Measurements from ENCODE around the gene ABHD17A. TPM values are rescaled to one million over a fixed set of nuclear protein-coding genes. Genes with fewer than 3 reads are reported as not detected.

Gene ABHD17A
- total and polyA plus RNA-seq, 2 of the 8 experiments (the other 6 are each of a cell fraction or from before 2014, with no cell fraction given), result 41.2 to 87.4 TPM

GRCh38 chr19:1847348-1847683 is 38.0 kb downstream of the ABHD17A start:
- no peak overlapping the region; the same call in 1 of the 2 replicates for H4K8ac ChIP-seq (ENCODE audit: extremely low read depth, insufficient read depth, low read length)
- DNase-seq (ENCODE audit: low read depth in 1 of 2, low spot score in 2 of 2) (no peak), FAIRE-seq (no peak)
- H3K9me3 ChIP-seq (ENCODE audit: insufficient read depth in 2 of 2, low read depth in 1 of 2, low read length in 1 of 2), result no peaks in the 10 kb centered on the region
- H3K23ac ChIP-seq (ENCODE audit: insufficient read length), result no peak overlapping the region
- H3K14ac ChIP-seq (ENCODE audit: insufficient read length), result no peak overlapping the region
- H3K23me2 ChIP-seq (ENCODE audit: low read depth, low read length), result peaks cover 3% of the 10 kb centered on the region; the same call in 1 of the 2 replicates
- H2BK120ac ChIP-seq (replicated peaks; ENCODE audit: low read depth, low read length), result no peak overlapping the region
- H2BK5ac ChIP-seq (ENCODE audit: low read depth, low read length), result no peak overlapping the region; the same call in 1 of the 2 replicates
- TF ChIP-seq EGR1 (IDR thresholded peaks at IDR 0.05; ENCODE audit: borderline replicate concordance, low read depth, low read length) (no peak), RXRA (IDR thresholded peaks at IDR 0.05; ENCODE audit: insufficient read depth, low read depth, low read length) (no peak), POLR2AphosphoS5 (IDR thresholded peaks at IDR 0.05; ENCODE audit: low read depth, low read length) (no peak), CREB1 (IDR thresholded peaks at IDR 0.05) (no peak), TAF7 (optimal IDR thresholded peaks at IDR 0.05; ENCODE audit: borderline replicate concordance, low read depth, low read length) (no peak), FOSL1 (IDR thresholded peaks at IDR 0.05; ENCODE audit: insufficient read depth, low read depth, low read length) (no peak), POU5F1 (IDR thresholded peaks at IDR 0.05; ENCODE audit: low read depth, low read length) (no peak)
- H2BK12ac ChIP-seq (ENCODE audit: low read depth, low read length), result no peak overlapping the region
- peak overlapping the region; percentile 82 to 99 (median 98) for H3K9ac ChIP-seq (replicated peaks in 1 of 4; ENCODE audit: extremely low read depth in 1 of 4, low read depth in 3 of 4, low read length in 3 of 4)
- no peak overlapping the region for H2AK5ac ChIP-seq (ENCODE audit: low read depth, low read length)
- no peaks in the 10 kb centered on the region for H3K36me3 ChIP-seq (ENCODE audit: control insufficient read depth in 2 of 4, insufficient read depth in 4 of 4, low read length in 3 of 4)
- no peak overlapping the region for H2AFZ ChIP-seq (ENCODE audit: low read length)
- H3K4ac ChIP-seq (replicated peaks; ENCODE audit: insufficient read length, low read depth, low read length), result no peak overlapping the region
- H4K5ac ChIP-seq (ENCODE audit: insufficient read length, low read depth, low read length), result no peak overlapping the region
- H3K79me1 ChIP-seq (ENCODE audit: low read depth, low read length), result peaks cover 23% of the 10 kb centered on the region
- peaks cover 19 to 25% of the 10 kb centered on the region in 2 experiments for H4K20me1 ChIP-seq (replicated peaks in 1 of 2; ENCODE audit: control insufficient read depth in 1 of 2, insufficient read depth in 2 of 2, low read length in 2 of 2)
- H2BK15ac ChIP-seq (ENCODE audit: low read length), result no peak overlapping the region
- no peak overlapping the region for H4K91ac ChIP-seq (replicated peaks; ENCODE audit: insufficient read length, low read length)
- H2BK20ac ChIP-seq (ENCODE audit: low read length), result no peak overlapping the region
- peak overlapping the region; percentile 75 to 95 (median 88) for H3K4me3 ChIP-seq (ENCODE audit: extremely low read depth in 1 of 4, insufficient read depth in 2 of 4, low read depth in 3 of 4, low read length in 4 of 4)
- H3K79me2 ChIP-seq (ENCODE audit: control insufficient read depth in 1 of 2, insufficient read depth in 2 of 2, low read length in 2 of 2), result peaks cover 23 to 57% of the 10 kb centered on the region in 2 experiments
- ChIA-PET CTCF (ENCODE audit: partially characterized antibody) (interaction anchor here (0.7 to 14.9 kb wide), 6 partner anchors 9 to 580 kb away, joined by 3 to 228 read pairs (median 4); no protein-coding TSS in a partner anchor), POLR2A (ENCODE audit: partially characterized antibody) (interaction anchor here (0.8 to 1.3 kb wide), 2 partner anchors 10 to 40 kb away, joined by 3 to 5 read pairs; no protein-coding TSS in a partner anchor)
- no peak overlapping the region for H3K18ac ChIP-seq (ENCODE audit: extremely low read depth, low read length)
- H3K27me3 ChIP-seq (replicated peaks in 1 of 4; ENCODE audit: control insufficient read depth in 3 of 4, extremely low read depth in 1 of 4, insufficient read depth in 3 of 4, low read length in 3 of 4), result no peaks in the 10 kb centered on the region
- H3K56ac ChIP-seq (replicated peaks; ENCODE audit: insufficient read length, low read depth, low read length), result no peak overlapping the region
- H3K4me2 ChIP-seq (ENCODE audit: insufficient read depth in 1 of 2, low read depth in 2 of 2, low read length in 2 of 2), result peak overlapping the region; percentile 75 to 97
- WGBS, 2 experiments (ENCODE audit: extremely low coverage in 1 of 2, insufficient coverage in 1 of 2, insufficient read length in 1 of 2, insufficient replicate concordance in 2 of 2, low coverage in 1 of 2, low lambda C conversion rate in 2 of 2, missing lambda C conversion rate in 1 of 2), result 21% methylated on average over 12 of the region's 12 CpGs; no CpG with 5 or more reads in 1 of the 2 experiments
- peaks cover 0 to 13% (median 10%) of the 10 kb centered on the region in 4 experiments; a peak in 6 of 7 replicates for H3K4me1 ChIP-seq (replicated peaks in 1 of 4; ENCODE audit: control insufficient read depth in 3 of 4, insufficient read depth in 4 of 4, low read length in 3 of 4)
- no peak overlapping the region for H3K27ac ChIP-seq (ENCODE audit: low read depth, low read length)
